Brain pericyte (primary cell): ENCODE measurements around the gene NSUN6.

ENCODE experiments used
- DNase-seq: peaks from one replicate; pipeline ENCODE4 v3.0.0-alpha.2; 2012; ENCODE audit warnings: low read depth, low spot score

Gene NSUN6

GRCh38 chr10:18561861-18562551 lies 89.4 kb downstream of the NSUN6 start:
- no peak for DNase-seq

GRCh38 chr10:18557960-18558359 lies 93.4 kb downstream of the NSUN6 start:
- DNase-seq = no peak

DNA sequence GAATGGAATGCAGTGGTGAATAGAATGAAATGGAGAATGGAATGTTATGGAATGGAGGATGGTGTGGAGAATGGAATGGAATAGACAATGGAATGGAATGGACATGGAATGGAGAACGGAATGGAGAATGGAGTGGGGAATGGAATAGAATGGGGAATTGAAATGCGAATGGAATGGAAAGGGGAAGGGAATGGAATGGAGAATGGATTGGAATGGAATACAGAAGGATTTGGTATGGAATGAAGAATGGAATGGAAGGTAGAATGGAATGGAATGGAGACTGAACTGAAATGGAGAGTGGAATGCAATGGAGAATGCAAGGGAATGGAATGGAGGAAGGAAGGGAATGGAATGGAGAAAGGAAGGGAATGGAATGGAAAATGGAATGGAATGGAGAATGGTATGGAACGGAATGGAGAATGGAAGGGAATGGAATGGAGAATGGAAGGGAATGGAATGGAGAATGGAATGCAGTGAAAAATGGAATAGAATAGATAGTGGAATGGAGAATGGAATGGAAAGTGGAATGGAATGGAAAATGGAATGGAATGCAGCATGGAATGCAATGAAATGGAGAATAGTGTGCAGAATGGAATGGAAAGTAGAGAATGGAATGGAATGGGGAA lies 94.8 kb downstream of the NSUN6 start:
- DNase-seq = no peak

DNA sequence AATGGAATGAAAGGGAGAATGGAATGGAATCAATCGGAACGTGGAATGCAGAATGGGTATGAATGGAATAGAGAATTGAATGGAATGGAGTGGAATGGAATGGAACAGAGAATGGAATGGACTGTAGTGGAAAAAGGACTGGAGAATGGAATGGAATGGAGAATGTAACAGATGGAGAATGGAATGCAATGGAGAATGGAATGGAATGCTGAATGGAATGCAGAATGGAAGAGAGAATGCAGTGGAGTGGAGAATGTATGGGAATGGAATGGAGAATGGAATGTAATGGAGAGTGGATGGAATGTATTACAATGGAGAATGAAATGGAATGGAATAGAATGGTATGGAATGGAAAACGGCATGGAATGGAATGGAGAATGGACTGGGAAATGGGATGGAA lies 96.9 kb downstream of the NSUN6 start:
- no peak for DNase-seq

DNA sequence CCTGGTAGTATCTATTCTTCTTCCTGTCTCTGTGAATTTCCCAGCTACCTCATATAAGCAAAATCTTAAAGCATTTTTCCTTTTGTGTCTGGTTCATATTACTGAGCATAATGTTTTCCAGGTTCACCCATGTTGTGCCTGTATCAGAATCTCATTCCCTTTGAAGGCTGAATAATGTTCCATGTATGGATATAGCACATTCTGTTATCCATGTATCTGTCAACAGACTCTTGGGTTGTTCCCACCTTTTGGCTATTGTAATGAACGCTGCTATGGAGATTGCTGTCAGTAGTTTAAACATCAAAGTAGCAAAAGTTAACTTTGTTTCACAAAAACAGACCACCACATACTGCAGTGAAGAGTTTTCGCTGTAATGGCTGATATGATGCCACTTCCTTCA lies 99.9 kb downstream of the NSUN6 start:
- no peak for DNase-seq

- no peak for DNase-seq
These were observed 102.3 kb downstream of the NSUN6 start for GRCh38 chr10:18549105-18549504.

GRCh38 chr10:18545621-18546305 lies 105.6 kb downstream of the NSUN6 start:
- DNase-seq = no peak

GRCh38 chr10:18542832-18543231 lies 108.6 kb downstream of the NSUN6 start:
- no peak for DNase-seq

DNA sequence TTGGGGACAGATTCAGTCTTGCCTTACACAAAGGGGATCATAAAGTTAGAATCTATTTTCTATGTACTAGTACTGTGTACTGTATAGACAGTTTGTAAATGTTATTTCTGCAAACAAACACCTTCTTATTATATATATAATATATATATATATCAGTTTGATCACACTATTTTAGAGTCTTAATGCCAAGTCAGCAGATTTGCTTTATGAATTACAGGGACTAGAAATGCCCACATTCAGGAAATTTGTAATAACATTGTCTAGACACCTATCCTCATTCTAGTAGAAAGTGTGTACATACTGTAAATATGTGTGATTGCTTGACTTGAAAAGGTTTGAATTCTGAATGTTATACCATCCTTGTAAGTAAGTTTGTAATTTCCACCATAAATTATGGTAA lies 111.2 kb downstream of the NSUN6 start:
- no peak for DNase-seq

DNA sequence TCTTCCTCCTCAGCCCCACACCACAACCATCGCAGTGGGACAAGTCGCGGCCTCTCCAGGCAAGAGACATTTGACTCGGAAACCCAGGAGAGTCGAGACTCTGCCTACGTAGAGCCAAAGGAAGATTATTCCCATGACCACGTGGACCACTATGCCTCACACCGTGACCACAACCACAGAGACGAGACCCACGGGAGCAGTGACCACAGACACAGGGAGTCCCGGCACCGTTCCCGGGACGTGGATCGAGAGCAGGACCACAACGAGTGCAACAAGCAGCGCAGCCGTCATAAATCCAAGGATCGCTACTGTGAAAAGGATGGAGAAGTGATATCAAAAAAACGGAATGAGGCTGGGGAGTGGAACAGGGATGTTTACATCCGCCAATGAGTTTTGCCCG lies 112.1 kb downstream of the NSUN6 start:
- no peak for DNase-seq

DNA sequence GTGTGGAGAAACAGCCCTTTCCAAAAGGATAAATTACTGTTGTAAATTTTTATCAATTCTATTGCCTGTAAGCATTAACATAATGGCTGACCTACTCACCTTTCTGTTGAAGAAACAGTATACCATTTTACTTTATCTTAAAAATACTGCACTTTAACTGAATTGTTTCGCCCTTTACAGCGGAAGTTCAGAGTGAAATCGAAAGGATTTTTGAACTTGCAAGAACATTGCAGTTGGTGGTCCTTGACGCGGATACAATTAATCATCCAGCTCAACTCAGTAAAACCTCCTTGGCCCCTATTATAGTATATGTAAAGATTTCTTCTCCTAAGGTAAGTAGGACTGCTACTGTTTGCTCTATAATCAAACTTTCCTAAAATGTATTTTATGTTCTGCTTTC lies 117.5 kb downstream of the NSUN6 start:
- no peak for DNase-seq

- DNase-seq = no peak
These were observed 118.4 kb downstream of the NSUN6 start for GRCh38 chr10:18532881-18533535.

GRCh38 chr10:18528292-18528691 lies 123.1 kb downstream of the NSUN6 start:
- no peak for DNase-seq

- no peak for DNase-seq
These were observed 123.7 kb downstream of the NSUN6 start for GRCh38 chr10:18527687-18528086.

- no peak for DNase-seq
These were observed 127.5 kb downstream of the NSUN6 start for GRCh38 chr10:18523858-18524257.

GRCh38 chr10:18523025-18523424 lies 128.4 kb downstream of the NSUN6 start:
- no peak for DNase-seq

DNA sequence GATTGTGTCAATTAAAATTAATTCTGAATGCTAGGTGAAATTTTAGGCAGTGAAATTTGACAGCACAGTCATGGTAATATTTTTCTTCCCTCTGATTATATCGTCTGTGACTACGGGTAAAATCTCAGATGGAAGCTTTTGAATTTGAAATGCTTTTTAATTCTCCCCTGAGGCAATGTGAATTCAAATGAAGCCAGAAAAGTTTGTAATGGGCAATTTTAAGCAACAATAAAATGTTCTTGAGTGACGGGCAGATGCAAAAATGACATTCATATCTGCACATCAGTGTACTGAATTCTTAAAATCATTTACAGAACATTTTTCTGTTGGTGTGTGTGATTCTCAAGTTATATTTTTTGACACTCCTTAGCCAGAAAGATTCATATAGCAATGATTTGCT lies 134.5 kb downstream of the NSUN6 start:
- DNase-seq = no peak

DNA sequence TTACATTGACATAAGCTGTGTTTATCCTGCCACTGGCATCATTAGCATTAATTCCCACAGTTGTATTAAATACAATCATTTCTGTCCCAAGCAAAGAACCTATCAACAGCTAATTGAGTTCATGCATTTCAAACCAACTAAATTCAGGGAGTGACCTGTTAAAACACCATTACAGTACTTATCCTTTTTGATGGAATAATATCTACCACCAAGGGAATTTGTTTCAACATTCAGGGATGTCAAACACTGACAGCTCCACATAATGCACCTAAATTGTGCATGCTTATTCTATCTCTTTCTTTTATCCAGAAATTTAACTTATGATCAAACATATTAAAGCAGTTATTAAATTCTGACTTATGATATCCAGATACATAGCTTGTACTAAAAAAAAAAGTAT lies 136.8 kb downstream of the NSUN6 start:
- DNase-seq = no peak

- no peak for DNase-seq
These were observed 142.8 kb downstream of the NSUN6 start for GRCh38 chr10:18508587-18508986.

DNA sequence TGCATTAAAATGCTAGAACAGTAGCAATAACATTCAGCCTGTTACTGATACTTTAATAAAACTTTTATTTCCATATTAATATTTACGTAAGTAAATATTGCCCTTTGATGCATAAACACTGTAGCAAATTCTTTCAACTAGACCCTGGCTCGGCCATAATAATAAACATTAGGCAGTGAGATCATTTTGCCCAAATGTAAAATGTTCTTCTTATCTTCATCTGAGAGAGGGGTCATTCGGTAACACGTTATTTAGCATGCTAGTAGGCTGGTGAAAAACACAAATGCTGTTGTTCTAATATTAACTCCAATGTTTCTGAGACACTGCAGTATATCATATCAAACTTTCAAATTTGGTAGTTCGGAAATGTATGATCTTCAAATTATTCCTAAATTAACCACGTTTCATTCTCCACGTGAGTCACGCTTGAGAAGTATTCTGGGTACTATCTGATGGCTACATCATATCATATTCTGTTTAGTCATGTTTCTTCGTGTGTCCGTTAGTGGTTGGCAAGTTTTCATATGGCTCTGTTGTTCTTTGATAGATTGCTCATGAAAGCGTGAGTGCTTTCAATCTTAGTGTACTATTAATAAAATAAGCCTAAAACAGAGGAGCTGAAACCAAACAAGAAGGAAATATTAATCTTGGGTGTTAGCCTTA lies 145.8 kb downstream of the NSUN6 start:
- DNase-seq = no peak

DNA sequence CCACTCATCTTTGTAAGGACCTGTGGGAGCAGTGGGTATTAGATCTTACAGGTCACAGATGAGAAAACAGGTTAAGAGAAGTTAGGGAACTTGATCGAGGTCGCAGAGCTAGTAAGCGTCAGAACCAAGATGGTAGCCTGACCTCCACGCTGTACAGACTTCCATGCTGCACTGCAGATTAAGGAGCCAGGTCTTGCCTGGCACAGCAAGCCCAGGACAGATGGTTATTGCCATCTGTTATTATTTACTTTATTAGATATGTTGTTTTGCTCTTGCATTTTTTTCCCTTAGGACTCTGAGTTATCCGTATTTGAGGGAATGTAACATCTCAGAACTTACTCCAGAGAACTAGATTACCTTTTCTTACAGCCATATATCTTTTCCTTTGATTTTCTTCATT lies 147.2 kb downstream of the NSUN6 start:
- no peak for DNase-seq

DNA sequence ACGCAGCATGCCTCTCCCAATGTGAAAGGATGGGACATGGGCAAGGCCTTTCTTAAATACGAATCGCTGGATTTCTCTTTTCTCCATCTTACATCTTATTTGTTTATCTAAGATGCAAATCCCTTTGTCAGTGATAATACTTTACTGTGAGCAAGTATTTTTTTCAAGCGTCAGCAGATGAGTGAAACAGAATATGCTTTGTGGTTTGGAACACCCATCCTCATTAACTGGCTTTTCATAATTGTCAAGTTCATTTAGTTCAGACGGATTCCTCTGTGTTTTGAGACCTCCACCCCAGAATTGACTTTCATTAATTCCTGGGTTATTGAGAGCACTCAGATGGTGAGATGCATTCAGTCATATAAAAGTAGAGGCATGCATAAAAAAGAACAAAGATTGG lies 149.8 kb downstream of the NSUN6 start:
- no peak for DNase-seq
